GM12878 (cell line): ENCODE results near the gene TMEM272. TPM values are rescaled to one million over a fixed set of nuclear protein-coding genes. Genes with fewer than 3 reads are reported as not detected.

Experiments
- DPF2 ChIP-seq: fragments of 450-650 bp; IDR thresholded peaks from 2 replicates; pipeline ENCODE4 v1.6.1; 2017; ENCODE audit warnings: mild to moderate bottlenecking
- FOS ChIP-seq: IDR thresholded peaks from 3 replicates; pipeline ENCODE4 v1.6.1; 2011; ENCODE audit warnings: borderline replicate concordance; ENCODE audit not compliant: insufficient read length; ENCODE audit errors: extremely low read depth
- MEF2B ChIP-seq: fragments of 450-650 bp; IDR thresholded peaks from 2 replicates; pipeline ENCODE4 v1.6.1; 2018; ENCODE audit warnings: mild to moderate bottlenecking, moderate library complexity; ENCODE audit not compliant: partially characterized antibody, poor library complexity, severe bottlenecking
- MYC ChIP-seq: IDR thresholded peaks from 2 replicates; pipeline ENCODE4 v1.6.1; 2011; ENCODE audit warnings: mild to moderate bottlenecking, low read length, moderate library complexity, inconsistent platforms; ENCODE audit not compliant: insufficient read depth, insufficient replicate concordance, insufficient read length, severe bottlenecking
- NBN ChIP-seq: fragments of 450-650 bp; IDR thresholded peaks from 2 replicates; pipeline ENCODE4 v1.6.1; 2016
- RAD21 ChIP-seq: IDR thresholded peaks from 2 replicates; pipeline ENCODE4 v1.6.1; 2011; ENCODE audit warnings: mild to moderate bottlenecking, low read depth, low read length, moderate library complexity; ENCODE audit not compliant: insufficient read depth
- RCOR1 ChIP-seq: conservative IDR thresholded peaks from 2 replicates; pipeline ENCODE4 v1.6.1; 2012; ENCODE audit warnings: low read depth, low read length, improper control_type of control experiment
- SMAD1 ChIP-seq: fragments of 450-650 bp; IDR thresholded peaks from 2 replicates; pipeline ENCODE4 v1.6.1; 2018; ENCODE audit warnings: mild to moderate bottlenecking, low read depth; ENCODE audit not compliant: partially characterized antibody
- TAF1 ChIP-seq: IDR thresholded peaks from 2 replicates; pipeline ENCODE4 v1.6.1; 2011; ENCODE audit warnings: mild to moderate bottlenecking, low read depth, low read length, borderline replicate concordance
- USF1 ChIP-seq: IDR thresholded peaks from 2 replicates; pipeline ENCODE4 v1.6.1; 2011; ENCODE audit warnings: borderline replicate concordance, low read depth, mild to moderate bottlenecking, moderate library complexity, mixed read lengths, low read length; ENCODE audit not compliant: insufficient read depth; ENCODE audit errors: extremely low read length
- ZNF274 ChIP-seq: IDR thresholded peaks from one replicate; pipeline ENCODE4 v1.8.0; 2011; ENCODE audit not compliant: insufficient read length, insufficient read depth
- polyA plus RNA-seq, 11 experiments: library from polyadenylated mRNA; depleted of rRNA in 4 of 11; unstranded in 6 of 11; stranded (reverse) in 5 of 11; fragments of >200 nt; fragmentation: Nextera tagmentation in 4 of 11; fragmentation: Illumina TruSeq in 1 of 11; extraction: Ambion mirVana in 4 of 11; extraction: Trizol in 1 of 11; gene quantifications; 1 replicate in 1 of 11; 2 replicates in 10 of 11; pipeline versions ENCODE4 v1.2.1 to v1.2.3, GENCODE V29; 2011 to 2016; ENCODE audit warnings: inconsistent platforms in 2 of 11, missing spikeins in 2 of 11, low read depth in 1 of 11
- total RNA-seq, 4 experiments: library from RNA; depleted of rRNA in 3 of 4; stranded (reverse); fragments of >200 nt in 3 of 4; fragmentation: Illumina TruSeq in 1 of 4; extraction: Trizol in 1 of 4; gene quantifications; 2 replicates each; pipeline versions ENCODE4 v1.2.1 to v1.2.3, GENCODE V29; 2013 to 2021
- TF ChIP-seq, protein P1 (sequence below): IDR thresholded peaks from 2 replicates; pipeline ENCODE4 v1.6.1; 2011; ENCODE audit warnings: borderline replicate concordance, low read depth, mild to moderate bottlenecking, moderate library complexity, low read length; ENCODE audit not compliant: insufficient read depth, poor library complexity, severe bottlenecking
- TF ChIP-seq, protein P2 (sequence below): fragments of 450-650 bp; IDR thresholded peaks from 2 replicates; pipeline ENCODE4 v1.6.1; 2018; ENCODE audit warnings: borderline replicate concordance, mild to moderate bottlenecking; ENCODE audit not compliant: partially characterized antibody
- TF ChIP-seq, protein P3 (sequence below): fragments of 450-650 bp; formaldehyde crosslinking; IDR thresholded peaks from 2 replicates; pipeline ENCODE4 v1.4.0; 2022; ENCODE audit warnings: mild to moderate bottlenecking, moderate library complexity
- TF ChIP-seq, protein P4 (sequence below): fragments of 450-650 bp; IDR thresholded peaks from 2 replicates; pipeline ENCODE4 v1.6.1; 2016; ENCODE audit warnings: mild to moderate bottlenecking

The TMEM272 gene
- total and polyA plus RNA-seq, 10 of the 15 experiments (the other 5 are each of a cell fraction or from before 2014, with no cell fraction given) = 0.01 to 0.04 TPM; not detected in 8

- TF ChIP-seq, protein P1, sequence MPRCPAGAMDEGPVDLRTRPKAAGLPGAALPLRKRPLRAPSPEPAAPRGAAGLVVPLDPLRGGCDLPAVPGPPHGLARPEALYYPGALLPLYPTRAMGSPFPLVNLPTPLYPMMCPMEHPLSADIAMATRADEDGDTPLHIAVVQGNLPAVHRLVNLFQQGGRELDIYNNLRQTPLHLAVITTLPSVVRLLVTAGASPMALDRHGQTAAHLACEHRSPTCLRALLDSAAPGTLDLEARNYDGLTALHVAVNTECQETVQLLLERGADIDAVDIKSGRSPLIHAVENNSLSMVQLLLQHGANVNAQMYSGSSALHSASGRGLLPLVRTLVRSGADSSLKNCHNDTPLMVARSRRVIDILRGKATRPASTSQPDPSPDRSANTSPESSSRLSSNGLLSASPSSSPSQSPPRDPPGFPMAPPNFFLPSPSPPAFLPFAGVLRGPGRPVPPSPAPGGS = no peak
- TF ChIP-seq MYC = no peak
- no peak for TF ChIP-seq ZNF274
- TF ChIP-seq RCOR1 = no peak
- TF ChIP-seq NBN = peak; percentile 50; the same call in 1 of the 2 replicates
- TF ChIP-seq USF1 = no peak
- peak; percentile 36 for TF ChIP-seq MEF2B
- TF ChIP-seq, protein P2, sequence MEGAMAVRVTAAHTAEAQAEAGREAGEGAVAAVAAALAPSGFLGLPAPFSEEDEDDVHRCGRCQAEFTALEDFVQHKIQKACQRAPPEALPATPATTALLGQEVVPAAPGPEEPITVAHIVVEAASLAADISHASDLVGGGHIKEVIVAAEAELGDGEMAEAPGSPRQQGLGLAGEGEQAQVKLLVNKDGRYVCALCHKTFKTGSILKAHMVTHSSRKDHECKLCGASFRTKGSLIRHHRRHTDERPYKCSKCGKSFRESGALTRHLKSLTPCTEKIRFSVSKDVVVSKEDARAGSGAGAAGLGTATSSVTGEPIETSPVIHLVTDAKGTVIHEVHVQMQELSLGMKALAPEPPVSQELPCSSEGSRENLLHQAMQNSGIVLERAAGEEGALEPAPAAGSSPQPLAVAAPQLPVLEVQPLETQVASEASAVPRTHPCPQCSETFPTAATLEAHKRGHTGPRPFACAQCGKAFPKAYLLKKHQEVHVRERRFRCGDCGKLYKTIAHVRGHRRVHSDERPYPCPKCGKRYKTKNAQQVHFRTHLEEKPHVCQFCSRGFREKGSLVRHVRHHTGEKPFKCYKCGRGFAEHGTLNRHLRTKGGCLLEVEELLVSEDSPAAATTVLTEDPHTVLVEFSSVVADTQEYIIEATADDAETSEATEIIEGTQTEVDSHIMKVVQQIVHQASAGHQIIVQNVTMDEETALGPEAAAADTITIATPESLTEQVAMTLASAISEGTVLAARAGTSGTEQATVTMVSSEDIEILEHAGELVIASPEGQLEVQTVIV = no peak
- no peak for TF ChIP-seq DPF2
- TF ChIP-seq, protein P3, sequence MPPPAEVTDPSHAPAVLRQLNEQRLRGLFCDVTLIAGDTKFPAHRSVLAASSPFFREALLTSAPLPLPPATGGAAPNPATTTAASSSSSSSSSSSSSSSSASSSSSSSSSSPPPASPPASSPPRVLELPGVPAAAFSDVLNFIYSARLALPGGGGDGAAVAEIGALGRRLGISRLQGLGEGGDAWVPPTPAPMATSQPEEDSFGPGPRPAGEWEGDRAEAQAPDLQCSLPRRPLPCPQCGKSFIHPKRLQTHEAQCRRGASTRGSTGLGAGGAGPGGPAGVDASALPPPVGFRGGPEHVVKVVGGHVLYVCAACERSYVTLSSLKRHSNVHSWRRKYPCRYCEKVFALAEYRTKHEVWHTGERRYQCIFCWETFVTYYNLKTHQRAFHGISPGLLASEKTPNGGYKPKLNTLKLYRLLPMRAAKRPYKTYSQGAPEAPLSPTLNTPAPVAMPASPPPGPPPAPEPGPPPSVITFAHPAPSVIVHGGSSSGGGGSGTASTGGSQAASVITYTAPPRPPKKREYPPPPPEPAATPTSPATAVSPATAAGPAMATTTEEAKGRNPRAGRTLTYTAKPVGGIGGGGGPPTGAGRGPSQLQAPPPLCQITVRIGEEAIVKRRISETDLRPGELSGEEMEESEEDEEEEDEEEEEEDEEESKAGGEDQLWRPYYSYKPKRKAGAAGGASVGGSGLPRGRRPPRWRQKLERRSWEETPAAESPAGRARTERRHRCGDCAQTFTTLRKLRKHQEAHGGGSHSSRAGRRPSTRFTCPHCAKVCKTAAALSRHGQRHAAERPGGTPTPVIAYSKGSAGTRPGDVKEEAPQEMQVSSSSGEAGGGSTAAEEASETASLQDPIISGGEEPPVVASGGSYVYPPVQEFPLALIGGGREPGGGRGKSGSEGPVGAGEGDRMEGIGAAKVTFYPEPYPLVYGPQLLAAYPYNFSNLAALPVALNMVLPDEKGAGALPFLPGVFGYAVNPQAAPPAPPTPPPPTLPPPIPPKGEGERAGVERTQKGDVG (CRISPR knock-in tag) = no peak
- TF ChIP-seq SMAD1 = no peak
- TF ChIP-seq TAF1 = no peak
- no peak for TF ChIP-seq FOS
- TF ChIP-seq RAD21 = peak; percentile 65
- TF ChIP-seq, protein P4, sequence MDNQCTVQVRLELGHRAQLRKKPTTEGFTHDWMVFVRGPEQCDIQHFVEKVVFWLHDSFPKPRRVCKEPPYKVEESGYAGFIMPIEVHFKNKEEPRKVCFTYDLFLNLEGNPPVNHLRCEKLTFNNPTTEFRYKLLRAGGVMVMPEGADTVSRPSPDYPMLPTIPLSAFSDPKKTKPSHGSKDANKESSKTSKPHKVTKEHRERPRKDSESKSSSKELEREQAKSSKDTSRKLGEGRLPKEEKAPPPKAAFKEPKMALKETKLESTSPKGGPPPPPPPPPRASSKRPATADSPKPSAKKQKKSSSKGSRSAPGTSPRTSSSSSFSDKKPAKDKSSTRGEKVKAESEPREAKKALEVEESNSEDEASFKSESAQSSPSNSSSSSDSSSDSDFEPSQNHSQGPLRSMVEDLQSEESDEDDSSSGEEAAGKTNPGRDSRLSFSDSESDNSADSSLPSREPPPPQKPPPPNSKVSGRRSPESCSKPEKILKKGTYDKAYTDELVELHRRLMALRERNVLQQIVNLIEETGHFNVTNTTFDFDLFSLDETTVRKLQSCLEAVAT = no peak
Measured at GRCh38 chr13:51832471-51833152, 12.4 kb downstream of the TMEM272 start (continued).
